ENCODE data around the gene C10orf88. TPM values are rescaled to one million over a fixed set of nuclear protein-coding genes. Genes with fewer than 3 reads are reported as not detected.

C10orf88 gene
- total RNA-seq, 6 experiments from 2014 or later = 9.7 to 15.3 (median 12.8) TPM

DNA sequence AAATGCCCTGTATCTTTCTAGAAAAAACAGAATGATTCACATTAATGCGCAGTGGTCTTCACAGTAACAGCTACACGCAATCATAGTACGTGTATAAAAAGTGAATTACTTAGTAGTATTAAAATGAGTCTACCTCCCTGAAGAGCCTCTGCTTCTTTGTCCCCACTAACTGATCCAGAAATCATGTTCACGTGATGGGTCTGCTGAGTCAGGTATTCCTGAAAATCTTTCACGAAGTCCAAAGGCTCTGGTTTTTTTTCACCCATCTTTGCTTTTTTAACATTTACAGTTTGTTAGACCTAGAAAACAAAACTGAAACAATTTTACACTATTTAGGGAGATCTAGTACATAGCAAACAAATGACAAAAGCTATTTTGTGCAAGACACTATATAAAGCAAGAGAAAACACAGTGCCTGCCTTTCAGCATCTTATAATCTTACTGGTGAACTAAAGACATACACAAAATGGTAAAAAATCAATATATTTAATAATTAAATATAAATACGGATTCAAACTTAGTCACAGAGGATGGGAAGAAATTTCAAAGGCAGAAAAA is 44.4 kb upstream of the C10orf88 start:
- TF ChIP-seq, protein P1, sequence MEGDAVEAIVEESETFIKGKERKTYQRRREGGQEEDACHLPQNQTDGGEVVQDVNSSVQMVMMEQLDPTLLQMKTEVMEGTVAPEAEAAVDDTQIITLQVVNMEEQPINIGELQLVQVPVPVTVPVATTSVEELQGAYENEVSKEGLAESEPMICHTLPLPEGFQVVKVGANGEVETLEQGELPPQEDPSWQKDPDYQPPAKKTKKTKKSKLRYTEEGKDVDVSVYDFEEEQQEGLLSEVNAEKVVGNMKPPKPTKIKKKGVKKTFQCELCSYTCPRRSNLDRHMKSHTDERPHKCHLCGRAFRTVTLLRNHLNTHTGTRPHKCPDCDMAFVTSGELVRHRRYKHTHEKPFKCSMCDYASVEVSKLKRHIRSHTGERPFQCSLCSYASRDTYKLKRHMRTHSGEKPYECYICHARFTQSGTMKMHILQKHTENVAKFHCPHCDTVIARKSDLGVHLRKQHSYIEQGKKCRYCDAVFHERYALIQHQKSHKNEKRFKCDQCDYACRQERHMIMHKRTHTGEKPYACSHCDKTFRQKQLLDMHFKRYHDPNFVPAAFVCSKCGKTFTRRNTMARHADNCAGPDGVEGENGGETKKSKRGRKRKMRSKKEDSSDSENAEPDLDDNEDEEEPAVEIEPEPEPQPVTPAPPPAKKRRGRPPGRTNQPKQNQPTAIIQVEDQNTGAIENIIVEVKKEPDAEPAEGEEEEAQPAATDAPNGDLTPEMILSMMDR (IDR thresholded peaks at IDR 0.05) = no peak
- H3K36me3 Mint-ChIP-seq (ENCODE audit: low read depth) = peaks cover 18% of the 10 kb centered on the region
- H3K4me3 Mint-ChIP-seq = no peak overlapping the region
- H3K9me3 Mint-ChIP-seq = no peaks in the 10 kb centered on the region
- no peaks in the 10 kb centered on the region for H3K4me1 Mint-ChIP-seq (ENCODE audit: low read depth)
- DNase-seq = no peak
- H3K27me3 Mint-ChIP-seq (ENCODE audit: insufficient read depth) = no peaks in the 10 kb centered on the region
- no peak overlapping the region for H3K27ac Mint-ChIP-seq

- TF ChIP-seq, protein P1 (IDR thresholded peaks at IDR 0.05) = no peak
- no peaks in the 10 kb centered on the region for H3K27me3 Mint-ChIP-seq (ENCODE audit: insufficient read depth)
- H3K27ac Mint-ChIP-seq = no peak overlapping the region
- peaks cover 18% of the 10 kb centered on the region for H3K36me3 Mint-ChIP-seq (ENCODE audit: low read depth)
- no peaks in the 10 kb centered on the region for H3K4me1 Mint-ChIP-seq (ENCODE audit: low read depth)
- no peak overlapping the region for H3K4me3 Mint-ChIP-seq
- DNase-seq = no peak
- H3K9me3 Mint-ChIP-seq = no peaks in the 10 kb centered on the region
Observed at GRCh38 chr10:122997864-122998263, 43.8 kb upstream of the C10orf88 start.

- Mint-ChIP-seq H3K36me3 (ENCODE audit: low read depth) (peaks cover 18% of the 10 kb centered on the region), H3K9me3 (no peaks in the 10 kb centered on the region), H3K4me1 (ENCODE audit: low read depth) (no peaks in the 10 kb centered on the region), H3K4me3 (no peak overlapping the region), H3K27ac (no peak overlapping the region), H3K27me3 (ENCODE audit: insufficient read depth) (no peaks in the 10 kb centered on the region)
- DNase-seq = no peak
- TF ChIP-seq, protein P1 (IDR thresholded peaks at IDR 0.05) = no peak
Observed at GRCh38 chr10:122995936-122996335, 41.9 kb upstream of the C10orf88 start.

DNA sequence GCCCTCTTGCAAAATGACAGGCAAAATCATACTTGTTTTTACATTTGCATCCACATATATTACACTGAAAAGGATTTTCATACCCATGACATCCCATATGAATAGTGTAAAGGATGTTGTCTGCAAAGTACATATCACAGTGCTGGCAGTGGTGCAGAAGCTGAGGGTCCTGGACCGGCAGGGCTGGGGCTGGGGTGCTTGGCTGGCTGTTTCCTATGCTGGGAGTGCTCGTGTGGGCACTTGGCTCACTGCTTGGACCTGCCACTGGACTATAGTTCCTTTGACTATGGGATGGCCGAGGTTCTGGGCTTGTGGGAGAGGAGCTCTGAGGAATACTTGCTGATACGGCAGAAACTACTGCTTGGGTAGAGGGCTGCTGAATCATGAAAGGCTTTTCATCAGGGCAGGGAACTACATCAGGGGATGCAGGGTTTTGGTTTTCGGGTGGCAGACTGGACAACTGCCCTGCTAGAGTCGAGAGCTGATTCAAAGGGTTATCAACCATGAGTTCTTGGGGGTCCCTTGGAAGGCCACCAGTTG is 39.8 kb upstream of the C10orf88 start:
- H3K4me1 Mint-ChIP-seq (ENCODE audit: low read depth) = peaks cover 9% of the 10 kb centered on the region
- H3K9me3 Mint-ChIP-seq = no peaks in the 10 kb centered on the region
- no peaks in the 10 kb centered on the region for H3K27me3 Mint-ChIP-seq (ENCODE audit: insufficient read depth)
- no peak overlapping the region for H3K4me3 Mint-ChIP-seq
- no peak overlapping the region for H3K27ac Mint-ChIP-seq
- DNase-seq = no peak
- TF ChIP-seq, protein P1 (IDR thresholded peaks at IDR 0.05) = no peak
- H3K36me3 Mint-ChIP-seq (ENCODE audit: low read depth) = peaks cover 18% of the 10 kb centered on the region

GRCh38 chr10:122992031-122992585 is 38.1 kb upstream of the C10orf88 start:
- H3K4me3 Mint-ChIP-seq = no peak overlapping the region
- TF ChIP-seq, protein P1 (IDR thresholded peaks at IDR 0.05) = no peak
- H3K4me1 Mint-ChIP-seq (ENCODE audit: low read depth) = peaks cover 17% of the 10 kb centered on the region
- H3K36me3 Mint-ChIP-seq (ENCODE audit: low read depth) = peaks cover 18% of the 10 kb centered on the region
- no peaks in the 10 kb centered on the region for H3K27me3 Mint-ChIP-seq (ENCODE audit: insufficient read depth)
- no peaks in the 10 kb centered on the region for H3K9me3 Mint-ChIP-seq
- H3K27ac Mint-ChIP-seq = no peak overlapping the region
- no peak for DNase-seq

Data from HFFc6 (cell line).